ENCODE measurements around the gene CCNF. TPM values are rescaled to one million over a fixed set of nuclear protein-coding genes. Genes with fewer than 3 reads are reported as not detected.

The CCNF gene
- total and polyA plus RNA-seq, 12 donors, result 0.71 to 5.4 (median 2.2) TPM

- Histone ChIP-seq H3K4me3 (peak overlapping the region in 2 of 4 donors; percentile 77 to 85), H3K4me1 (replicated peaks in 1 of 2) (peaks cover 0 to 10% of the 10 kb centered on the region in 2 donors), H3K27ac (peak overlapping the region in 3 of 5 donors; percentile 4 to 76 (median 70)), H3K9me3 (replicated peaks in 1 of 3) (no peaks in the 10 kb centered on the region), H3K36me3 (replicated peaks in 1 of 2) (peaks cover 0 to 12% of the 10 kb centered on the region in 2 donors), H3K27me3 (no peaks in the 10 kb centered on the region)
- 33 to 72% (median 44%) methylated on average over 7 to 28 of the region's 28 CpGs for WGBS, 4 donors
- peak in 5 of 7 donors; percentile 28 to 71 (median 37) for DNase-seq
- TF ChIP-seq POLR2A (IDR thresholded peaks at IDR 0.05) (no peak), CTCF (IDR thresholded peaks at IDR 0.05) (peak in 2 of 6 experiments; percentile 24 to 27)
- intact Hi-C loops (cut with DNase I), result loop anchor here (5.0 to 10.0 kb wide), 2 partner anchors 77 to 86 kb away; partner anchors contain the start of gene ABCA3 (in 2 of the 2)
Observed at GRCh38 chr16:2428051-2428783, 1.0 kb upstream of the CCNF start.

- TF ChIP-seq CTCF (IDR thresholded peaks at IDR 0.05) (peak in 1 of 6 experiments; percentile 19), POLR2A (IDR thresholded peaks at IDR 0.05) (no peak)
- peak in 1 of 7 donors; percentile 25 for DNase-seq
- peak overlapping the region in 3 of 5 donors; percentile 4 to 76 (median 70) for H3K27ac ChIP-seq
- H3K4me1 ChIP-seq (replicated peaks in 1 of 2), result peaks cover 0 to 10% of the 10 kb centered on the region in 2 donors
- intact Hi-C loops (cut with DNase I), result loop anchor here (5.0 to 10.0 kb wide), 2 partner anchors 76 to 86 kb away; partner anchors contain the start of gene ABCA3 (in 2 of the 2)
- H3K27me3 ChIP-seq, result no peaks in the 10 kb centered on the region
- 1% methylated on average over 23 to 24 of the region's 24 CpGs; no CpG with 5 or more reads in 2 of the 4 donors for WGBS, 4 donors
- peak overlapping the region; percentile 5 to 85 (median 56) for H3K4me3 ChIP-seq
- H3K36me3 ChIP-seq (replicated peaks in 1 of 2), result peaks cover 0 to 12% of the 10 kb centered on the region in 2 donors
- no peaks in the 10 kb centered on the region for H3K9me3 ChIP-seq (replicated peaks in 1 of 3)
Observed at GRCh38 chr16:2428784-2429033, 538 bp upstream of the CCNF start.

GRCh38 chr16:2429771-2430663 is 770 bp downstream of the CCNF start:
- no peak for TF ChIP-seq CTCF (IDR thresholded peaks at IDR 0.05)
- TF ChIP-seq POLR2A (IDR thresholded peaks at IDR 0.05), result no peak
- Histone ChIP-seq H3K27me3 (no peaks in the 10 kb centered on the region), H3K36me3 (replicated peaks in 1 of 2) (peaks cover 0 to 12% of the 10 kb centered on the region in 2 donors), H3K9me3 (replicated peaks in 1 of 3) (no peaks in the 10 kb centered on the region), H3K27ac (peak overlapping the region in 3 of 5 donors; percentile 55 to 76 (median 60)), H3K4me3 (peak overlapping the region; percentile 10 to 90 (median 64)), H3K4me1 (replicated peaks in 1 of 2) (peaks cover 0 to 10% of the 10 kb centered on the region in 2 donors)
- 9 to 25% (median 12%) methylated on average over 21 to 46 of the region's 46 CpGs for WGBS, 4 donors
- intact Hi-C loops (cut with DNase I), result loop anchor here (5.0 to 10.0 kb wide), 2 partner anchors 75 to 88 kb away; partner anchors contain the start of gene ABCA3 (in 2 of the 2)
- peak in 1 of 7 donors; percentile 11 for DNase-seq

- H3K36me3 ChIP-seq (replicated peaks in 1 of 2), result peaks cover 0 to 22% of the 10 kb centered on the region in 2 donors
- no peaks in the 10 kb centered on the region for H3K9me3 ChIP-seq (replicated peaks in 1 of 3)
- H3K4me3 ChIP-seq, result no peak overlapping the region
- 93 to 100% (median 95%) methylated on average over 5 to 6 of the region's 6 CpGs for WGBS, 4 donors
- intact Hi-C loops (cut with DNase I), result no loop called here
- no peak overlapping the region for H3K27ac ChIP-seq
- DNase-seq, result no peak
- H3K4me1 ChIP-seq (replicated peaks in 1 of 2), result peaks cover 0 to 10% of the 10 kb centered on the region in 2 donors
- H3K27me3 ChIP-seq, result no peaks in the 10 kb centered on the region
- TF ChIP-seq POLR2A (IDR thresholded peaks at IDR 0.05) (no peak), CTCF (IDR thresholded peaks at IDR 0.05) (no peak)
Observed at GRCh38 chr16:2432286-2432685, 3.0 kb downstream of the CCNF start.
